UCSD-AML1 (cell line): ENCODE results near the gene GTF3C5.
A peak's percentile ranks its signal among the peaks of the same experiment; 100 is the strongest.
"Not testable (repeated sequence)": the region's sequence is repeated elsewhere in the genome, so short reads cannot be mapped to it uniquely, and the experiment has no call there.

Experiments
- DNase-seq: peaks from one replicate; lab custom pipeline; 2025; ENCODE audit not compliant: unreplicated experiment; lab: John Stamatoyannopoulos, UW

GTF3C5 gene

GRCh38 chr9:133051966-133052539 is 21.3 kb downstream of the GTF3C5 start:
- DNase-seq = no peak

DNA sequence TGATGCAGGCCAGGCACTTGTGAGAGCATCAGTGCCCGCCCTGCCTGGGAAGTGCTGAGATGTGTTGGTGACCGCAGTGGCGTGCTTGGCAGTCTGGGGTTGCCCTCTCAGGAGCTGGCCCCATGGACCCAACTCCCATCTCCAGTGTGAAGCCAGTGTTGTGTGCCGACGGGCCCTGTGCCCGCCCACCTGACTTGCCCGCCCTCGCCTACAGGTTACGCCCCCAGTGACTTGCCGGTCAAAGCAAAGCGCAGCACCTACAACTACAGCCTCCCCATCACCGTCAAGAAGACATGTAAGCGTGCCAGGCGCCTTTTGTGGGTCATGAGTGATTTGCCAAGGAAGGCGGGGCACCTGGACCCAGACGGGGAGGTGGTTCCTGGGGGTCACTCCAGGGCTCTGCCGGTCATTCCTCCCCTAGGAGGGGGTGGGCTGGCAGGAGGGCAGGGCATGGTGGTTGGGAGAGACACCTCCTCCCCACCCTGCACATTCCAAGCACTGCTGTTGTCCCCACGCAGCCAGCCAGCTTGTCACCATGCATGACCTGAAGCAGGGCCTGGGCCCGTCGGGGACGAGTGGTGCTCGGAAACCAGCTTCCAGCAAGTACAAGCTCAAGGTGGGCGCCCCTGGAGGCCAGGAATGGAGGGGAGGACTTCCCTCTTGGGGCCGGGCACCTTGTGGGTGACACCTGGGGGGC is 23.5 kb downstream of the GTF3C5 start:
- no peak for DNase-seq

GRCh38 chr9:133054966-133055365 is 24.2 kb downstream of the GTF3C5 start:
- DNase-seq = no peak

- DNase-seq = no peak
Measured at GRCh38 chr9:133055788-133056420, 25.1 kb downstream of the GTF3C5 start.

- no peak for DNase-seq
Measured at GRCh38 chr9:133056533-133056932, 25.7 kb downstream of the GTF3C5 start.

DNA sequence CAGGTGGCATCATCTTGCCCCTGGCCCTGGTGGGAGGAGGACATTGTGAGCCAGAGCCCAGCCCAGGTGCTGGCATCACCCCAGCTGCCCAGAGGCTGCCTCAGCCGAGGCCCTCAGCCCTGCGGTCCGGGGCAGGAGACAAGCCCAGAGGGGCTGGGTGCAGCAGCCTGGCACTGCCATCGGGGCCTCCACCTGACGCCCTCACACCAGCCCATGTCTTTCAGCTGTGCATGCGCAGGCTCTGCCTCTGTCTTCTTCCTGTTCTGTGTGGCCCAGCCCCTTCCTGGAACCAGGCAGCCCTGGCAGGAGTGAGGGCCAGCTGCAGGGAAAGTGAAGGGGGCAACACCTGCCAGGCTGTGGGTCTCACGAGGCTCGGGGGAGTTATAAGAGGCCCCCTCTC is 26.2 kb downstream of the GTF3C5 start:
- no peak for DNase-seq

- no peak for DNase-seq
Measured at GRCh38 chr9:133057553-133057952, 26.8 kb downstream of the GTF3C5 start.

DNA sequence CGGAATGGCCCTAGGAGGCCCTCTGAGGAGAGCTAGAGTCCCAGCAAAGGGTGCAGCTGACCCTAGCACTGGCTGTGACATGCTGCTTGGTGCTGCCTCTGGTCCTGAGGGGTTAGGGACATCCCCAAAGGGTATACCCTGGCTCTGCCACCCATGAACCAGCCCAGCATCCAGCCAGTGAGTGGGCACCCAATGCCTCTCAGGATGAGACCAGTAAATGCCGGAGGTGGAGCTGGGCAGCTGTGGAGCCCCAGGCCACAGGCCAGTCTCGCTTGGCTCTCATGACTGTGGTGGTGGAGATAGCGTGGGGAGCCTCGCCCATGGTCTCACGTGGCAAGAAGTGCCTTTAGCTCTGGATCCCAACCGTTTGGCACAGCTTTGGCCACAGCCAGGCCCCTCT is 27.3 kb downstream of the GTF3C5 start:
- DNase-seq = no peak

DNA sequence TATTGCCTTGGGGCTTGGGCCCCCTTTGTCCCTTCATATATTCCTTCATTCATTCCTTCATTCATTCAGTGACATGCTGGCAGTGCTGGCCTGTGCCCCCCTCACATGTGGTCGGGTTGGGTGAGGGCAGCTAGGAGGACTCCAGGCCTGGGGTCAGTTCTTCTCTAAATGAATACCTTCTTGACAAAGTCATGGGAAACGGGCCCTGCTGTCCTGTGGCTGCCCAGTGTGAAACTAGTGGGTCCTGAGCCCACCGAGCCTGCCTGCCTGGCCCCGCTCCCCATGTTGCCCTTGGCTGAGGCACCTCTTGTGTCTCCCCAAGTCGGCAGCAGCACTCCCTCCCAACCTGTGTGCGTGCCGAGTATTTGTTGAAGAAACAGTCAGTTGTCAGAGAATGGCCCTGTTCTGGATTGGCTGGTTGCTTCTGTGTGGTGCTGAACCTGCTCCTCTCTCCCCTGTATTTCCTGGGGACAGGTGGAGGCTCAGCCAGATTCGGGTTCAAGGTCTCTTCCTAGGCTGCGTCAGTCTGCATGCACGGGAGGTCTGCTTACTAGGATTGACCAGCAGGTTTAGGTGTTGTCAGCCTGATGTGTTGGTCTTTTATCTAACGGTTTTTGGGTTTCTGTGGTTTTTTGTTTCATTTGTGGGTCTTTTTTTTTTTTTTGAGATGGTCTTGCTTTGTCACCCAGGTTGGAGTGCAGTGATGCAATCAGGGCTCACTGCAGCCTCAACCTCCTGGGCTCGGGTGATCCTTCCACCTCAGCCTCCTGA is 27.9 kb downstream of the GTF3C5 start:
- no peak for DNase-seq

DNA sequence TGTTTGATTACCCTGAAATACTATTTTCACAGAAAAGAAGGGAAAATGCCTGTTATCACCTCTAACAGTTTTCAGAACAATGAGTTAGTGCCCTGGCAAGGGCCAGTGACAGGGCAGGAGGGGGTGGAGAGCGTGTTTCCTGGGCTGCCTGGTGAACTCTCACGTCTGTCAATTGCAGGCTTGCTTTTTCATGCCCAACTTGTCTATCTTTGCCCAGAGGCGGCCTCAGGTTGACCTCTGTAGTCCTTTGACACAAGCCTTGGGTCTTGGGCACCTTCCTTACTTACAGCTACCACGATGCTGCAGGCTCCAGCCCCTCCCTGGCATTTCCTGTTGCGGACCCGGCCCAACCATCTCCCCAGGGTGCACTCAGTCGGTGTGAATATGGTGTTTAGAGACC is 28.8 kb downstream of the GTF3C5 start:
- peak; percentile 47 for DNase-seq

DNA sequence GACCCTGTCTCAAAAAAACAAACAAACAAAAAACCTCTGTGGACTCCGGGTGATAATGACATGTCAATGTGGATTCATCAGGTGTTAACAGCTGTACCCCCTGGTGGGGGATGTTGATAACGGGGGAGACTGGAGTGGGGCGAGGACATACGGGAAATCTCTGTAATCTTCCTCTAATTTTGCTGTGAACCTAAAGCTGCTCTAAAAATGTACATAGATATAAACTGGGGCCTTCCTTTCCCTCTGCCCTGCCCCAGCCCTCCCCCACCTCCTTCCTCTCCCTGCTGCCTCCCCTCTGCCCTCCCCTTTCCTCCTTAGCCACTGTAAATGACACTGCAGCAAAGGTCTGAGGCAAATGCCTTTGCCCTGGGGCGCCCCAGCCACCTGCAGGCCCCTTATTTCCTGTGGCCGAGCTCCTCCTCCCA is 29.6 kb downstream of the GTF3C5 start:
- DNase-seq = peak; percentile 62

- DNase-seq = peak; percentile 54
Measured at GRCh38 chr9:133061019-133061763, 30.4 kb downstream of the GTF3C5 start.

DNA sequence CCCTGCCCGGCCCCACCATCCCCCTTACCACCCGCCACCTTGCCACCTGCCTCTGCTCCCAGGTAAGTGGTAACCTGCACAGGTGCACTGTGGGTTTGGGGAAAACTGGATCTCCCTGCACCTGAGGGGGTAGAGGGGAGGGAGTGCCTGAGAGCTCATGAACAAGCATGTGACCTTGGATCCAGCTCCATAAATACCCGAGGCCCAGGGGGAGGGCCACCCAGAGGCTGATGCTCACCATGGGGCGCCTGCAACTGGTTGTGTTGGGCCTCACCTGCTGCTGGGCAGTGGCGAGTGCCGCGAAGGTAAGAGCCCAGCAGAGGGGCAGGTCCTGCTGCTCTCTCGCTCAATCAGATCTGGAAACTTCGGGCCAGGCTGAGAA is 31.0 kb downstream of the GTF3C5 start, which contains the start of gene CEL:
Gene CEL (plus strand): TSS at position 218 of the 382 bp plus-strand sequence. CDS start 22 bp downstream, at position 240.
- DNase-seq = not testable (repeated sequence)

- peak; percentile 26 for DNase-seq
Measured at GRCh38 chr9:133062569-133062968, 31.8 kb downstream of the GTF3C5 start.

DNA sequence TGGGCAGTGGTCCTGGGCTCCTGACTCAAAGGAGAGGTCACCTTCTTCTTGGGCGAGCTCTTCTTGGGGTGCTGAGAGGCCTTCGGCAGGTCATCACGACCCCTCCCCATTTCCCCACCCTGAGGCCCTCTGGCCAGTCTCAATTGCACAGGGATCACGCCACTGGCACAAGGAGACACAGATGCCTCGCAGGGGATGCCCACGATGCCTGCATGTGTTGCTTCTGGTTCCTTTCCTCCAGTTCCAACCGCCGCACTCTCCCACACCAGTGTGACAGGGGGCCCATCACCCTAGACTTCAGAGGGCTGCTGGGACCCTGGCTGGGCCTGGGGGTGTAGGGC is 32.3 kb downstream of the GTF3C5 start:
- no peak for DNase-seq

DNA sequence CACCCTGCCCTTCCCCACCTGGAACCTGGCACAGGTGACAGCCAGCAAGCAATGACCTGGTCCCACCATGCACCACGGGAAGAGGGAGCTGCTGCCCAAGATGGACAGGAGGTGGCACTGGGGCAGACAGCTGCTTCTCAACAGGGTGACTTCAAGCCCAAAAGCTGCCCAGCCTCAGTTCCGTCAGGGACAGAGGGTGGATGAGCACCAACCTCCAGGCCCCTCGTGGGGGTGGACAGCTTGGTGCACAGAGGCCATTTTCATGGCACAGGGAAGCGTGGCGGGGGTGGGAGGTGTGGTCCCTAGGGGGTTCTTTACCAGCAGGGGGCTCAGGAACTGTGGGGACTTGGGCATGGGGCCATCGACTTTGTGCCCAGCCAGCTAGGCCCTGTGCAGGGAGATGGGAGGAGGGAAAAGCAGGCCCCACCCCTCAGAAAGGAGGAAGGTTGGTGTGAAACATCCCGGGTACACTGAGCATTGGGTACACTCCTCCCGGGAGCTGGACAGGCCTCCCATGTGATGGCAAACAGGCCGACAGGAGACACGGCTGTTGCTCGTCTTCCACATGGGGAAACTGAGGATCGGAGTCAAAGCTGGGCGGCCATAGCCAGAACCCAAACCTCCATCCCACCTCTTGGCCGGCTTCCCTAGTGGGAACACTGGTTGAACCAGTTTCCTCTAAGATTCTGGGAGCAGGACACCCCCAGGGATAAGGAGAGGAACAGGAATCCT is 32.9 kb downstream of the GTF3C5 start:
- DNase-seq = no peak

DNA sequence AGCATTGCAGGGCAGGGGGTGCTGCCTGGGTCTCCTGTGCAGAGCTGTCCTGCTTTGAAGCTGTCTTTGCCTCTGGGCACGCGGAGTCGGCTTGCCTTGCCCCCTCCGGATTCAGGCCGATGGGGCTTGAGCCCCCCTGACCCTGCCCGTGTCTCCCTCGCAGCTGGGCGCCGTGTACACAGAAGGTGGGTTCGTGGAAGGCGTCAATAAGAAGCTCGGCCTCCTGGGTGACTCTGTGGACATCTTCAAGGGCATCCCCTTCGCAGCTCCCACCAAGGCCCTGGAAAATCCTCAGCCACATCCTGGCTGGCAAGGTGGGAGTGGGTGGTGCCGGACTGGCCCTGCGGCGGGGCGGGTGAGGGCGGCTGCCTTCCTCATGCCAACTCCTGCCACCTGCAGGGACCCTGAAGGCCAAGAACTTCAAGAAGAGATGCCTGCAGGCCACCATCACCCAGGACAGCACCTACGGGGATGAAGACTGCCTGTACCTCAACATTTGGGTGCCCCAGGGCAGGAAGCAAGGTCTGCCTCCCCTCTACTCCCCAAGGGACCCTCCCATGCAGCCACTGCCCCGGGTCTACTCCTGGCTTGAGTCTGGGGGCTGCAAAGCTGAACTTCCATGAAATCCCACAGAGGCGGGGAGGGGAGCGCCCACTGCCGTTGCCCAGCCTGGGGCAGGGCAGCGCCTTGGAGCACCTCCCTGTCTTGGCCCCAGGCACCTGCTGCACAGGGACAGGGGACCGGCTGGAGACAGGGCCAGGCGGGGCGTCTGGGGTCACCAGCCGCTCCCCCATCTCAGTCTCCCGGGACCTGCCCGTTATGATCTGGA is 33.7 kb downstream of the GTF3C5 start:
- DNase-seq = no peak

DNA sequence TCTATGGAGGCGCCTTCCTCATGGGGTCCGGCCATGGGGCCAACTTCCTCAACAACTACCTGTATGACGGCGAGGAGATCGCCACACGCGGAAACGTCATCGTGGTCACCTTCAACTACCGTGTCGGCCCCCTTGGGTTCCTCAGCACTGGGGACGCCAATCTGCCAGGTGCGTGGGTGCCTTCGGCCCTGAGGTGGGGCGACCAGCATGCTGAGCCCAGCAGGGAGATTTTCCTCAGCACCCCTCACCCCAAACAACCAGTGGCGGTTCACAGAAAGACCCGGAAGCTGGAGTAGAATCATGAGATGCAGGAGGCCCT is 34.2 kb downstream of the GTF3C5 start:
- no peak for DNase-seq

DNA sequence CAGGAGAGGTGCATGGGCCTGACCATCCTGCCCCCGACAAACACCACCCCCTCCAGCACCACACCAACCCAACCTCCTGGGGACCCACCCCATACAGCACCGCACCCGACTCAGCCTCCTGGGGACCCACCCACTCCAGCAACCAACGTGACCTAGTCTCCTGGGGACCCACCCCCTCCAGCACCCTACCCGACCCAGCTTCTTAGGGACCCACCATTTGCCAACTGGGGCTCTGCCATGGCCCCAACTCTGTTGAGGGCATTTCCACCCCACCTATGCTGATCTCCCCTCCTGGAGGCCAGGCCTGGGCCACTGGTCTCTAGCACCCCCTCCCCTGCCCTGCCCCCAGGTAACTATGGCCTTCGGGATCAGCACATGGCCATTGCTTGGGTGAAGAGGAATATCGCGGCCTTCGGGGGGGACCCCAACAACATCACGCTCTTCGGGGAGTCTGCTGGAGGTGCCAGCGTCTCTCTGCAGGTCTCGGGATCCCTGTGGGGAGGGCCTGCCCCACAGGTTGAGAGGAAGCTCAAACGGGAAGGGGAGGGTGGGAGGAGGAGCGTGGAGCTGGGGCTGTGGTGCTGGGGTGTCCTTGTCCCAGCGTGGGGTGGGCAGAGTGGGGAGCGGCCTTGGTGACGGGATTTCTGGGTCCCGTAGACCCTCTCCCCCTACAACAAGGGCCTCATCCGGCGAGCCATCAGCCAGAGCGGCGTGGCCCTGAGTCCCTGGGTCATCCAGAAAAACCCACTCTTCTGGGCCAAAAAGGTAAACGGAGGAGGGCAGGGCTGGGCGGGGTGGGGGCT is 35.6 kb downstream of the GTF3C5 start:
- DNase-seq = no peak
